Activated CD4-positive, alpha-beta T cell treated with anti-CD3 and anti-CD28 coated beads for 1 hour (primary cell): ENCODE measurements around the gene RNF141.

ENCODE experiments used
- DNase-seq: peaks from one replicate; pipeline ENCODE4 v3.0.0-alpha.2; 2020

The RNF141 gene

GRCh38 chr11:10519630-10520029 lies 21.4 kb downstream of the RNF141 start:
- DNase-seq: no peak

DNA sequence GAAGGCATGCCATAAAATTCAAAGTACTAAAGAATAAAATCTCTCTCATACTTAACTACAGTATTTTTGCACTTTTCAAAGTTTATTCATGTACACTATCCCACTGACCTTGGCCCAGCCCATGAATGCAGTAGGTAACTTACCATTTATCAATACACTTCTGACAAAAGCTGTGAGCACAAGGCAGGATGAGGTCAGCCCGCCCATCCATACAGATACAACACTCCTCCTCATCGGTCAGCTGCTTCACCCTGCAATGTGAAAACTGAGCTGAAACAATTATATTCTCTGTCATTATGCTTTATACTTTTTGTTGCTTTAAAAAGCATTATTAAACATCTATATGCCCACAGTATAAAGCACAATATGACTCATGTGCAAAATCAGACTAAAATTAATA lies 22.1 kb downstream of the RNF141 start:
- no peak for DNase-seq

DNA sequence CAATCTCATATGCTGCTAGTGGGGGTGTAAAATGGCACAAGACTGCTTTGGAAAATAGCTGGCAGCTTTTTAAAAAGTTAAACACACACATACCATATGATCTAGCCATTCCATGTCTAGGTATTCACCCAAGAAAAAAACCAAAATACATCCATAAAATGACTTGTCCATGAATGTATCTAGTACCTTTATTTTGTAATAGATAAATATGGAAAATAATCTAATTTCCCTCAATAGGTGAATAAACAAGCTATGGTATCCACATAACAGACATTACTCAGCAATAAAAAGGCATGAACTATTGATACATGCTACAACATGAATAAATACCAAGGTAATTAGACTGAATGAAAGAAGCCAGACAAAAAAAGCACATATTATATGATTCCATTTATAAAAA lies 22.9 kb downstream of the RNF141 start:
- DNase-seq: no peak

DNA sequence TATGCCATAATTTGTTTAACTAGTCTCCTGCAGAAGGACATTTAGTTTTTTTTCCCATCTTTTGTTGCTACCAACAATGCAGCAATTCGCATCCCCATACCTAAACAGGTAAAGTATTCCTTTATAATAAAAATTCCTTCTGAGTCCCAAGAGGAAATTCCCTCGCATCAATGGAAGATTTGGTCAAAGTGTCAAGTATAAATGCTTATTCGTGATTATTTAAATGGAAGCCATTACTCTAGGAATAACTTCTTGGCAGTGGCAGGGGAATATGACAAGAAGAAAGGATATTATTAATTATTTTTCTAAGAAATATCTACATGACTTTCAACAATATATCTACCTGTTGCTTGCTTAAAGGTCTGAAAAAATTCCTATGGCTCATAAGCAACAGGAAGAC lies 25.6 kb downstream of the RNF141 start:
- no peak for DNase-seq

GRCh38 chr11:10514709-10515108 lies 26.3 kb downstream of the RNF141 start:
- DNase-seq: no peak

DNA sequence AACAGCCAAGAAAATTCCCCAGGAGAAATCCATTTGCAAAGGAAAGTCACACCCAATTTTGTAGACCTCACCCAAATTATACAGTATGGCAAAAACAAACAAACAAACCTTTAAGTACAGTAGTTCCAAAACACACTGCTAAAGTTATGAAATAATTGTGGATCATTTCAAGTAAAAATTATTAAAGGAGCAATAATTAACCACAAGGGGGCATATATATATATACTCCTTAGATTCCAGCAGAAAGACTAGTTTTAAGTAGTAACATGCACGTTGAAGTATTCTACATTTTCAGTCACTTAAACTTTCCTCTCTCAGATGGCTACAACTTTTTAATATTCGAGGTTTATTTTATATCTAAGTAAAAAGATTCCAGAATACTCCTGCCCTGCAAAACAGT lies 26.8 kb downstream of the RNF141 start:
- DNase-seq: no peak

DNA sequence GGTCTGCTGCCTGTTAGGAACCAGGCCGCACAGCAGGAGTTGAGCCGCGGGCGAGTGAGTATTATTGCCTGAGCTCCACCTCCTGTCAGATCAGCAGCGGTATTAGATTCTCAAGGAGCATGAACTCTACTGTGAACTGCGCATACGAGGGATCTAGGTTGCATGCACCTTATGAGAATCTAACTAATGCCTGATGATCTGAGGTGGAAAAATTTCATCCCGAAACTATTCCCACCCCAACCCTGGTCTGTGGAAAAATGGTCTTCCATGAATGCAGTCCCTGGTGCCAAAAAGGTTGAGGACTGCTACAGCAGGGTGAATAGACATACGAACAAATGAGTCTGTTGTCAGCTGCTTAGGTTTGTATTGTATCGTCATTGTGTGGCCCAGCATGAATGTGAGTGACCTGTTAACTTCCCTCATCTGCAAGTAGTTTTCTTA lies 29.8 kb downstream of the RNF141 start:
- DNase-seq: no peak

GRCh38 chr11:10506008-10506370 lies 35.0 kb downstream of the RNF141 start:
- DNase-seq: no peak

DNA sequence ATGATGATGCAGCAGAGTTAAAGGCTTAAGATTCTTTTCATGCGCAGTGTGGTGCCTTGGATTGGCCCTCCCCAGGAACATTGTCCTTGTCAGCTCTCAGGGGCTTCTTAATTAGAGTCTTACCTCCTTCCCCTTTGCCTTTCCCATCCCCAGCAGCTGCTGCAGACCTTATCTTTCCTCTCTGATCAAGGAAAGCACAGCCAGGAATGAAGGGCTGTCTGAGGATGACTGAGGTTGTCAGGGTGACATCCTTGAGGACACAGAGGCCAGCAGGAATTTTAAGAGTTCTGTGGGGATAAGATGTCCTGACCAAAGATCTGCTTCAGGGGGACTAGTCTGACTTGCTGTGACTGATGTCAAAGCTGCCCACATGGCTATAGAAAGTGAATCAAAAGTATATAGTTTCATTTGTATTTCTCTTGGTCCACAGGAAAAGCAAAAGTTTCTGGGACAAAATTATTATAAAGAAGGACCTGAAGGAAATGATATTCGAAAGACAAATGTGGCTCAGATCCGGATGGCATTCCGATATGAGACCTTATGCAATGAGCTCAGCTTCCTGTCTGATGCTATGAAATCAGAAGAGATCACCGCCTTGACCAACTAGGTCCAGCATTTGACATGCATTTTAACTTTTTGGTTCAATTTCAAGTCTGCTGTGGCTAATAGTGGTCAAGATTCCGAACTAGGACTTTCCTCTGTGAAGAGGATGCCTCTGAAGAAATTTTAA lies 35.5 kb downstream of the RNF141 start:
- DNase-seq: no peak

- DNase-seq: no peak
Measured at GRCh38 chr11:10504490-10504889, 36.5 kb downstream of the RNF141 start.

DNA sequence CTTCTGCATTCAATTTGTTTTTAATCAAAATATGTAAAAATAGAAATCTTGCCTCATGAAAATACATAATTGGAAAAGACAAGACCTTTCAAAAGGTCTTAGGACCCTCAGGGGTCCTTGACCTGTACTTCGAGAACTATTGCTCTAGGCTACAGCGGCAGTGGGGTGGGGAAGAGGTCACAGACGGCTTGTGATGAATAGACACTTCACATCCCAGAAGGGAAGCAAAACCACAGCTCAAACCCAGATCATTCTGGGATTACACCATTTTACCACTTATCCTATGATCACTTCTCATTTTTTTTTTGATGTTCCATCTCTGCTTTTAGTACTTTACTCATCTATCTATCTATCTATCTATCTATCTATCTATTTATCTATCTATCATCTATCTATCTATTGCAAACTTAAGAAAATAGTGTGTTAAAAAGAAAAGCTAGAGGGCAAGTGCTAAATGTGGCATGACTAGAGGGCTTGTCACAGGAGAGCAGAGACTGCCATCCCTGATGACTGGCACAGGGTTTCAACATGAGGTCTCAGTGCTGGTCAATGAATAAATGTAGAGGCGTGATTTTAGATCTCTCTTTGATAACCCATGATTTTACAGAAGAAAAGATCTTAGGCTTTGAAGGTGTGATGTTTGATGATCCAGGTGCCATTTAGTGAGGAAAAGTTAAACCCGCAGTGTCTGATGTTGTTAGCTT lies 37.1 kb downstream of the RNF141 start:
- DNase-seq: no peak

GRCh38 chr11:10503221-10503620 lies 37.8 kb downstream of the RNF141 start:
- no peak for DNase-seq

DNA sequence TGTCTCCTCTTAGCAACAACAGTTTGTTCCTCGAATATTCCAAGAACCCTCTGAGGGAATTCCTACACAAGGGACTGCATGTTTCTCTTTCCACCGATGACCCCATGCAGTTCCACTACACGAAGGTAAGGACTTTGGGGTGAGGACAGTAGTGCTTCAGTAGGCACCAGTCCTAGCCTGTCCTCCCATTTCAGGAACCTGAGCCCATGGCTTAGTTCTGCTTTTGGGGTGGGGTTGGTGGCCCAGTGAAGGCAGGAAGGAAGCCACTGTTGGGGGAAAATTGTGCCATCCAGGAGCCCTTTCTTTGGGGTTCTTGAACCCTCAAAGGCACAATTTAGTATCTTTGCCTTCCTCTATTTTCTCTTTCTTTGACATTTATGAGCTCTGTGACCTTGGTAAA lies 38.2 kb downstream of the RNF141 start:
- no peak for DNase-seq

DNA sequence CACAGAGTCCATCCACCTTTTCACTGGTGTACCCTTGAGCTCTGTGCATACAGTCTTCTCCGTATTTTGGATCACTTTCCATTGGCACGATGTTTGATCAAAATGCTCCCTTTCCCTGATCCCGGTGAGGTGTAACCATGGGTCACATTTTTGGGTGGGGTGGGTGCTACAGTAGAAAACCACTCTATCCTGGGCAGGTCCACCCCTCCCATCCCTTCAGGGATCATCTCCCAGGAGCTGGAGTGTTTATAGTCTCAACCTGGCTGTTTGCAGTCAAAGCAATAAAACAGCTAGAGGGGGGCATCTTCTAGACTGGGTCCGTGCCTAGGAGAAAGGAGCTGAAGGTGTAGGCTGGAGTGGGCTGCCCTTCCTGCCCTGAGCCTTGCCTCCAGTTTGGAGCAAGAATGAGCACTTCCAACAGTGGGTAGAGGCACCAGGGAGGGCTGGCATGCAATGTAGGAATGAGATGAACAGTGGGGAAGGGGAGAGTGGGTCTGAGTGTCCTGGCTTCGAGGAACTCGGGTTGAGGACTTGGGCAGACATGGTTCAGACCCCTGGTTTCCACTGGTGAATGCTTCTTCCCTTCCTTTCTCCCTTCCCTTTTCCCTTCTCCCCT lies 38.8 kb downstream of the RNF141 start:
- no peak for DNase-seq

DNA sequence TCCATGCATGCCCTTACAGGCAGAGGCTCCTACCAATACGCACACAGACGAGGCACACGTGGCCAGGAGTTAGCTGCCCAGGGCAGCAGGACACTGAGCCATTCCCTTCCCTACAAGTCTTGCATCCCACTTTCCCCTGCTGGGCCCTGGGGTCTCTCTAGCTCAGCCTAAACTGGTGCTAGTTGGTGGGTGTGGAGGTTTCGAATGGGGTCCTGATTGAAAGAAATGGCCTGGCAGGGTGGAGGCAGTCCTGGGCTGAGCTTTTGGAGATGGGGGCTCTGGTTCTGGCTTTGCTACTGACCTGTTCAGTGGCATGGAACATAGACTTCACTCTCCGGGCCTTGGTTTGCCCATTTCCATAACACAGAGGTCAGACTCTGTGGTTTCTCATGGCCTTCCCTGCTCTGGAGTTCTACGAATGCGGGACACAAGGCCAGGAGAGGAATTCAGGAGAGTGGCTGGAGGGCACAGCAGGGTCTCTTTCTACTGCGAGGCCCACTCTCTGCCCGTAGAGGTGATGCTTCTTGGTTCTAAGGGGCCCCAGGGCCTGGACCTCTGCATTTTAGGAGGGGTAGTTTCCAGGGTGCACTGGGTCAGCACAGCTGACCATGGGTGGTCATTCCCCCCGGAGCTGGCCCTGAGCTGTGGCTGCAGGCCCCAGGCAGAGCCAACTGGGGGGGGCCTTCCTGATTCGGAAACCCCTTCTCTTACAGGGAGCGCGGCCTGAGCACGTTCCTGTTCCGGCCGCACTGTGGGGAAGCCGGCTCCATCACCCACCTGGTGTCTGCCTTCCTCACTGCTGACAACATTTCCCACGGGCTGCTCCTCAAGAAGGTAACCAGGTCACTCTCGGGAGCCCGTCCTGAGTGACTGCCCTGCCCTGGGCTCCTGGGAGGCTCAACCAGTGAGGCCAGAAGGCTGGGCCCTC lies 40.0 kb downstream of the RNF141 start:
- DNase-seq: no peak

- no peak for DNase-seq
Measured at GRCh38 chr11:10499874-10500601, 40.9 kb downstream of the RNF141 start.

- no peak for DNase-seq
Measured at GRCh38 chr11:10499452-10499851, 41.5 kb downstream of the RNF141 start.

- no peak for DNase-seq
Measured at GRCh38 chr11:10498426-10499250, 42.3 kb downstream of the RNF141 start.

- DNase-seq: no peak
Measured at GRCh38 chr11:10498022-10498400, 43.0 kb downstream of the RNF141 start.

DNA sequence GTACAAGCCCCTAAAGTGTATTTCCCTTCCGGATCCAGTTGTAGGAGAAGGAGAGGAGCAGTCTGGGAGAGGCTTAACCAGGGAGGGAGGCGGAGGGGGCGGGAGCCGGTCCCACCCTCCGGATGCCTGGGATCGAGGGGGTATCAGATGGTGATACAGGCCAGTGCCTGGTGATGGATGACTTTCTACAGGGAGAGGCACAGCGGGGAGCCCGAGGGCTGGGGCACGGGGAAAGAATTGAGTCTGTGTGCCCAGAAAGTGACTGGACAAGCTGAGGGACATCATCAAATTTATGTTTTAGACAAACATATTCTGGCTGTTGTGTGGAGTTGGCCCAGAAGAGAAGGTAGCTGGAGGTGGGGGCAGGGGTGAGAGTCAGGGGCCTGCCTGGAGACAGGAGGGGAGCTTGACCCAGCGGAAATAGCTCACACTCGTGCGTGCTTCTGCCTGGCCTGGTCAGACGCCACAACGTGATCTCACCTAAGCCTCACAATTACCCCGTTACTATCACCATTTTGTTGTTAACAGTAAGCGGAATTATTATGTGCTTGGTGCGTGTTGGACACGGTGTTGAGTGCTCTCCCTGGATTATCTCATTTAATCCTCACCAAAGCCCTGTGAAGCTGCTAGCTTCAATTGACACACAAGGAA lies 43.5 kb downstream of the RNF141 start:
- DNase-seq: no peak
